B cell (primary cell): ENCODE data around the gene KLHL11.

ENCODE experiments used
- CTCF ChIP-seq: fragments of 200-600 bp; IDR thresholded peaks from one replicate; pipeline ENCODE4 v1.8.0; 2022; ENCODE audit warnings: antibody characterized with exemption, mild to moderate bottlenecking
- EZH2 ChIP-seq: IDR thresholded peaks from 2 replicates; pipeline ENCODE4 v1.6.1; 2012; ENCODE audit warnings: borderline replicate concordance, low read depth, mild to moderate bottlenecking, moderate library complexity, low read length; ENCODE audit not compliant: insufficient read depth, poor library complexity, severe bottlenecking

GRCh38 chr17:41907633-41908539 is 42.7 kb upstream of the KLHL11 start:
- TF ChIP-seq CTCF (no peak), EZH2 (no peak)
